ENCODE results near the gene SEC14L2. TPM values are rescaled to one million over a fixed set of nuclear protein-coding genes. Genes with fewer than 3 reads are reported as not detected.
A peak's percentile ranks its signal among the peaks of the same experiment; 100 is the strongest.

The SEC14L2 gene
- total and polyA plus RNA-seq, 2 of the 4 experiments (the other 2 are of a cell fraction), result 38.7 to 54.8 TPM

- TF ChIP-seq NFE2L2 (IDR thresholded peaks at IDR 0.05; ENCODE audit: low read depth, low read length) (no peak), MAFK (IDR thresholded peaks at IDR 0.05; ENCODE audit: low read depth, low read length) (no peak)
These were observed 48.0 kb downstream of the SEC14L2 start (continued) for GRCh38 chr22:30444632-30445437.

GRCh38 chr22:30445438-30446145, 48.8 kb downstream of the SEC14L2 start:
- no peaks in the 10 kb centered on the region for H3K79me1 ChIP-seq (ENCODE audit: low read depth in 1 of 2, low read length in 2 of 2)
- H4K5ac ChIP-seq (ENCODE audit: low read depth, low read length), result no peak overlapping the region
- no peaks in the 10 kb centered on the region for H3K9me3 ChIP-seq (ENCODE audit: control insufficient read depth, insufficient read depth, low read length)
- no peak overlapping the region for H3K9ac ChIP-seq (ENCODE audit: low read depth, low read length)
- H3K27me3 ChIP-seq (ENCODE audit: control insufficient read depth, insufficient read depth, low read length), result peaks cover 7% of the 10 kb centered on the region
- no peak overlapping the region for H2BK120ac ChIP-seq (ENCODE audit: low read depth, low read length)
- no peak overlapping the region for H3K18ac ChIP-seq (ENCODE audit: low read depth, low read length)
- intact Hi-C loops (cut with micrococcal nuclease), result loop anchor here (1.0 kb wide), 1 partner anchor 40 kb away; no protein-coding TSS in a partner anchor
- H4K8ac ChIP-seq (ENCODE audit: low read depth in 2 of 2, low read length in 2 of 2), result no peak overlapping the region
- BruUV-seq (replicated peaks), result no TSS peak
- H3K9me1 ChIP-seq (ENCODE audit: insufficient read depth, low read length), result no peaks in the 10 kb centered on the region; the same call in 1 of the 2 replicates
- dilution Hi-C loops (cut with HindIII; ENCODE audit: low sequenced_read_pairs, unreplicated experiment), result no loop called here
- H4K91ac ChIP-seq (ENCODE audit: insufficient read depth, low read depth, low read length), result no peak overlapping the region
- POLR2A ChIA-PET (ENCODE audit: unreplicated experiment), result no interaction called here
- TF ChIP-seq FOS (IDR thresholded peaks at IDR 0.05; ENCODE audit: low read depth, low read length) (peak; percentile 28; the same call in 1 of the 2 replicates), NFE2L2 (IDR thresholded peaks at IDR 0.05; ENCODE audit: low read depth, low read length) (no peak)
- H3K23ac ChIP-seq (ENCODE audit: low read depth, low read length), result no peak overlapping the region
- H3K27ac ChIP-seq (ENCODE audit: insufficient read depth, low read length), result no peak overlapping the region
- H2AK9ac ChIP-seq (replicated peaks; ENCODE audit: low read depth, low read length, poor library complexity), result no peak overlapping the region
- no peak overlapping the region for H2BK5ac ChIP-seq (ENCODE audit: low read depth, low read length, poor library complexity, severe bottlenecking)
- H3K4me2 ChIP-seq (ENCODE audit: low read depth, low read length), result no peak overlapping the region
- no peak overlapping the region for H3K56ac ChIP-seq (ENCODE audit: extremely low read depth, insufficient read depth, low read length)
- ATAC-seq (ENCODE audit: low read depth) (peak; percentile 50), DNase-seq (peak; percentile 39)
- no peak overlapping the region for H3K14ac ChIP-seq (replicated peaks; ENCODE audit: low read depth, low read length)
- H2BK20ac ChIP-seq (ENCODE audit: low read depth, low read length), result no peak overlapping the region
- no CpG with 5 or more reads among the region's 5 CpGs for WGBS, 2 experiments (ENCODE audit: extremely low coverage in 2 of 2, insufficient read length in 1 of 2)
- H2AFZ ChIP-seq (replicated peaks; ENCODE audit: low read length, poor library complexity), result peak overlapping the region; percentile 15
- in situ Hi-C loops (cut with MboI; ENCODE audit: low sequenced_read_pairs), result no loop called here
- no peak overlapping the region for H3K4ac ChIP-seq (ENCODE audit: low read depth, low read length)
- H2AK5ac ChIP-seq (ENCODE audit: low read depth, low read length), result no peak overlapping the region
- H3K4me1 ChIP-seq (ENCODE audit: control insufficient read depth, insufficient read depth, low read length), result peaks cover 5% of the 10 kb centered on the region; the same call in 1 of the 2 replicates
- CTCF ChIA-PET, result interaction anchor here (0.5 to 1.4 kb wide), 4 partner anchors 37 to 110 kb away, joined by 3 read pairs; no protein-coding TSS in a partner anchor
- no peaks in the 10 kb centered on the region for H3K36me3 ChIP-seq (ENCODE audit: control insufficient read depth, insufficient read depth, low read length)
- H3K4me3 ChIP-seq (ENCODE audit: insufficient read depth, low read depth, low read length), result no peak overlapping the region
- no peak overlapping the region for H2BK15ac ChIP-seq (ENCODE audit: low read depth, low read length)
- H4K20me1 ChIP-seq (ENCODE audit: insufficient read depth, low read length), result no peaks in the 10 kb centered on the region
